NCI-H1048 (cell line): ENCODE data around the gene TAF1C.

Experiments
- DNase-seq: peaks from one replicate; lab custom pipeline; 2025; lab: John Stamatoyannopoulos, UW

Gene TAF1C

DNA sequence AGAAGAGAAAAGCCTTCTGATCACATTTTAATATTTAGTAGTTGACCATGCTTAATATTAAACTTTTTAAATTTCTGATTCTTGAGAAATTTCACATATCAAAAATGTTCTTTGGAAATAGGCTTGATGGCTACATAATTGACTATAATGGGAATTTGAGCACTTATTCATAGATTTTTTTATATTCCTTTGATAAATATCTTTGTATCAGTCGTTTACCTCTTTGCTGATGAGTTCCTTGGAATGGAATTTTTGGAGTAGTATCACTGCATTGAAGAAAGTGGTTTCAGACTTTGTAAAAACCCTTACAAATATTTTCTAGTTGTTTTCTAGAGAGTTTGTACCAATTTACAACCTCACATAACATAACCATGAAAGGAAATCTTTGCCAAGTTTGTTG lies 27.1 kb downstream of the TAF1C start:
- DNase-seq, result no peak

DNA sequence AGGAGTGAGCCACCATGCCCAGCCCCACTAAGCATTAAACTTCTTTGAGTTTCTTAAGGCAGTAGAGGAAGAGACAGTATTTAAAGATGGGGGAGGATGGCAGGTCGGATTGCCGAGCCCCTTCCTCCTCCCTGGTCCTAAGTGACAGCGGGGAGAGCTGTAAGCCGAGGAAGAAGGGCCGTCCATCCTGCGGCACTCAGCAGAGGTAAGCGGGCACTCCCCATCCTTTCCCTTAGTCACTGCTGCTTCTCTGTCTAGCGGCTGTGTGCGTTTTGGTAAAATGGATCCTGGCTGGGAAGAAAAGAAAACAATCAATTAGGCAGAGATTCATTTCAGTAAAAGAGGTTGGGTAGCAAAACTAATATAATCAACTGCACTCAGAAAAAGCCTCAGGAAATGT lies 27.9 kb downstream of the TAF1C start:
- DNase-seq, result no peak

DNA sequence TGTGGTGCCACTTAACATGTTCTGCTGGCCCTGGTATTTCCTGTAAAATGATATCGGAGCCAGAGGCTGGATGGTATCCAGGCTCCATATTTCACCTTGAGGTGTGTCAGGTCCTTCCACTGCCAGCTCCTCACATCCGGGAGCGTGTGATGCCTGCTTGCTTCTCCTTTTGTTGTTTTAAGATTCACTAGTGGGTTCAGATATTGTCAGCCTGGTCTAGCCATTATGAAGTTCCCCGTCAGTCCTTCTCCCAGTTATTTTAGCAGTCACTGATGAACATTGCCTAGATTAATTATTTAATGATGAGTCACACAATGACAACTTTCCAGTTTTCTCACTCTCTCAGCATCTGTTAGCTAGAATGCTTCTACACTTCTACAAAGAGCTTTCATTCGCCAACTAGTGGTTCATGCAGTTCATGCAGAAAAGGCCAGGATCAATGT lies 30.5 kb downstream of the TAF1C start:
- no peak for DNase-seq

DNA sequence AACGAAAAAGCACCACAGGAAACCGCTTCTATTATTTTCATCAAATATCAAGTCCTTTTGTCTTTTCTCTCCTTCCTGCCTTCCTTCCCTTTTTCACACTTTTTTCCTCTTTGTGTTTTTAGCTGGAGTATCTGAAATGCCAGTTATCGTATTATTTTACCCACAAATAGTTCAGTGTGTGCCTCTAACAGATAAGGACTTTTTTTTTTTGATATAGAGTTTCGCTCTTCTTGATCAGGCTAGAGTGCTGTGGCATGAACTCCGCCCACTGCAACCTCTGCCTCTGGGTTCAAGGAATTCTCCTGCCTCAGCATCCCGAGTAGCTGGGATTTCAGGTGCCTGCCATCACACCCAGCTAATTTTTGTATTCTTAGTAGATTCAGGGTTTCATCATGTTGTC lies 31.1 kb downstream of the TAF1C start:
- DNase-seq, result no peak

DNA sequence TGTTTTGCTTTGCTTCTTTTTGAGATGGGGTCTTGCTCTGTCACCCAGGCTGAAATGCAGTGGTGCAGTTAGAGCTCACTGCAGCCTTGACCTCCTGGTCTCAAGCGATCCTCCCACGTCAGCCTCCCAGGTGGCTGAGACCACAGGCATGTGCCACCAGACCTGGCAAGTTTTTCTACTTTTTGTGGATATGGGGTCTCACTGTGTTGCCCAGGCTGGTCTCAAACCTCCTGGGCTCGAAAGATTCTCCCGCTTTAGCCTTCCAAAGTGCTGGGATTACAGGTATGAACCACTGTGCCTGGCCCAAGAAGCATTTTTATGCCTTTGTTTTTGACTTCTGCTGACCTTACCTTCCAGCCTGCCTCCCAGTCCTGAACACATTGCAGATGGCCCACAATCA lies 31.6 kb downstream of the TAF1C start:
- no peak for DNase-seq

DNA sequence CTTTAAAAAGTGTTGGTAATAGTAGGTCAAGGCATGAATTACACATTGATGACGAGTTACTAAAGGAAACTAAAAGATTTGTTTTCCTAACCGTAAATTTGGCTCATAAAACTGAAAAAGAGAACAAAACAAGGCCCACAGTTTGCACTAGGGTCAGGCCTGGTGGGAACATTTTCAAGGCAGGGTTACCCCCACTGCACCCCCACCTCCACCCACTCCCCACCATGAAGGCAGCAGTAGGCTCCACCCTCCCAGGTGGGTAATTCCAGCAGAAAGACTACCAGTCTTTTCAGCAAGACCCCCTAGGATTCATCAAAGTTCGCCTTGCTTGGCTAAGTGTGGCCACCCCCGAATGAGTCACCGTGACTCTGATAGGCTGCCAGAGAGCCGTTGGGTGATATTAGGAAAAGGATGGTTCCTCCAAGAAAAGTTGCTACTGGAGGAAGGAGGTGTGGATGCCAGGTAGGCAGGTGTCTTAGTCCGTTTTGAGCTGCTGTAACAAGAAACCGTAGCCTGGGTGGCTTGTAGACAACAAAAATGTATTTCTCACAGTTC lies 33.1 kb downstream of the TAF1C start:
- no peak for DNase-seq

GRCh38 chr16:84150926-84151325 lies 35.9 kb downstream of the TAF1C start:
- DNase-seq, result no peak

GRCh38 chr16:84144859-84145639 lies 41.8 kb downstream of the TAF1C start, which contains the start of the genes DNAAF1 and HSDL1:
Gene DNAAF1, plus strand, starts transcription at chr16:84145308. Its CDS starts 133 bp downstream, at chr16:84145441.
Gene HSDL1, minus strand, starts transcription at chr16:84145177. Its CDS starts 13,856 bp downstream, at chr16:84131321.
- DNase-seq, result peak; percentile 32

DNA sequence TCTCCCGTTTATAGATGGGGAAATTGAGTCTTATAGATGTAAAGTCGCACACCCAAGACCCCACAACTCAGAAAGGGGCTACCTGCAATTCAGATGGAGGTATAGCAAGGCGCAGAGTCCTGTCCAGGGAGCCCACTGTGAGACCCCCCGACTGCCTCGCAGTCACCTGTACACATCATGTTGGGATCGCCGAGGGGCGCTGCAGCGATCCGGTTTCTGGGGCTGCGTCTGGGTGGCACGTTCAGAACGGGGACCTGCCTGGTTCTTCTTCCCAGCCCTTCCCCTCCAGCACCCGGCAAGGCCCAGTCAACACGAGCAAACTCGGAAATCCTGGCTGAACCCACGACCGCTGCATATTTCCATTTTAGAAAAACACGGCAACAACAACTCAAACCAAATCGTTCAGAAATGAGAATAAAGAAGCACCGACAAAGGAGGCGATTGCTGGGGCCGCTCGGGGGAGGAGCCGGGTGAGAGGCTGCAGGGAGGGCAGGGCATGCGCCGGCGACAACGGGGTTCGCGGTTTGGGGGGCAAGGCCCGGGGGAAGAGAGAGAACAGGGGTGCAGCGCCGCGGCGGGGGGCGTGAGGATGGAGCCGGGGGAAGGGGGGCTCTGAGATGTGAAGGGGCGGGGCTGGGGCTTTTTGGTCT lies 42.5 kb downstream of the TAF1C start:
- DNase-seq, result no peak

DNA sequence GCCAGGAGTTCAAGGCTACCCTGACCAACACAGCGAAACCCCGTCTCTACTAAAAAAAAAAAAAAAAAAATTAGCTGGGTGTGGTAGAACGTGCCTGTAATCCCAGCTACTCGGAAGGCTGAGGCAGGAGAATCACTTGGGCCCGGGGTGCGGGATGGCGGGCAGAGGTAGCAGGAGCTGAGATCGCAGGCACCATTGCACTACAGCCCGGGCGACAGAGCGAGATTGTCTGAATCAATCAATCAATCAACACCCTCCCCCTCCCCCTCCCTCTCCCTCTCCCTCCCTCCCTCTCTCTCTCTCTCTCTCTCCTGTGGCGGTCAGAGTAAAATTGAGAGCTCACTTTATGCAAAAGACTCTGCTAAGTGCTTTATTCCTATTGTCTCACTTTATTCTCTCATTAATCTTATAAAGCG lies 43.1 kb downstream of the TAF1C start:
- no peak for DNase-seq

DNA sequence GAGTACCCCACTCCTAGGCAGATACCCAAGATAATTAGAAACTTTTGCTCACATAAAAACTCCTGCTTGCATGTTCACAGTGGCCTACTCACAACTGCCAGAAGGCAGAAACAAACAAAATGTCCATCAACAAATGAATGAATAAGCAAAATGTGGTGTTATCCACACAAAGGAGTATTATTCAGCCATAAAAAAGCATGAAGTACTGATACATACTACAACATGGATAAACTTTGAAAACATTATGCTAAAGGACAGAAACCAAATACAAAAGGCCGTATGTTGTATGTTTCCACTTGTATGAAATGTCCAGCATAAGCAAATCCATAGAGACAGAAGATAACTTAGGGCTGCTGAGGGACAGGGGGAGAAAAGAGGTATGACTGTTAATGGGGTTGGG lies 43.8 kb downstream of the TAF1C start:
- no peak for DNase-seq

GRCh38 chr16:84141143-84141670 lies 45.6 kb downstream of the TAF1C start:
- DNase-seq, result no peak

DNA sequence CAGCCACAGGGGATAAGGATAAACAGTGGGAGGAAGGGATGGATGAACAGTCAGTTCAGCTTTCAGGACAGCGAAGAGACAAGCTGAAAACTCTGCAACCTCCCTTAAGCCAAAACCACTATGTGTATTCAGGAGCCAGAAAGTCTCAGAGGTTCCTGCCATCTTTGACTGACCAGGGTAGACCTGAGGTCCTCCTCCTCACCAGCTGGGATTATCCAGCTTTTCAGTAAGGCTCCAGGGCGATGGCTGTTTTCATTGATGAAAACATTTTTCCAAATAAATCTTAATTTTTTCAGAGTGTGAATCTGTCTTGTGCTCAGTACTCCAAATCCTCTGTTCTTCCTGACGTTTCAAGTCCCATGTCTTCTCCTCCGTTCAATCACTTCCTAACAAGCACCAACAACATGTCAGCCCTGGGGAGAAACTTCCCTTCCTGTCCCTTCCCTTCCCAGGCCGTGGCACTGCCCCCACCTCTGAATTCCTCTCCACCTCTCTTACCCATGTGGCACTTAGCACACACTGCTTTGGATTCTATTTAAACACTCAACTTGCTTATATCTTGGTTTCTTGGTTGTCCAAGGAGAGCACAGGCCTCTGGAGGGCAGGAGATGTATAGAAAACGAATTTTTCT lies 47.1 kb downstream of the TAF1C start:
- no peak for DNase-seq

DNA sequence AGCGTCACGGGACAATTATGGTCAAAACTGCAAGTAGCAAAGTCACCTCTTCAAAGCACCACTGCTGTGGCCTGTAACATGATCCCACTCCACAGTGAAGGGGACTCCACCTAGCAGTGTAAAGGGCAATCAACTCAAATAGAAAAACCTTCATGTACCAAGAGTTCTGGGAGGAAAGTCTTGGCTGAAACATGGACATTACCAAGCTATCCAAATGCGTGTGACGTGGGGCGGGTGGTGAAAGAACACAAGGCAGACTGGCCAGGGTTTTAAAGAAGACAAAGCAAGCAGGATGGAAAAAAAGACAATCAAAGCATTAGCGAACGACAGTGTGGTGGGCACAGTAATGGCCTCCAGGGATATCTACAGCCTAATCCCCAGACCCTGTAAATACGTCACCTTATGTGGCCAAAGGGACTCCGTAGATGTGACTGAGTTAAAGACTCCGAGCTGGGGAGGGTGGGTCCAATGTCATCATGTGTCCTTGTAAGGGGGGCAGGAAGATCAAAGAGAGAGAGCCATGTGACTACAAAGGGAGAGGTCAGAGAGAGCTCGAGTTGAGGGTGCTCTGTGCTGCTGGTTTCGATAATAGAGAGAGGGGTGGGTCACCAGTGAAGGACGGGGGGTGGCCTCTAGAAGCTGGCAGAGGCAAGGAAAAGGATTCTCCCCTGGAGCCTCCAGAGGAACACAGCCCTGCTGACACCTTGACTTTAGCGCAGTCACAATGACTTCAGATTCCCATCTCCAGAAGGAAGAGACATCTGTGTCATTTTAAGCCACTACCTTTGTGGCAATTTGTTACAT lies 47.8 kb downstream of the TAF1C start:
- no peak for DNase-seq

DNA sequence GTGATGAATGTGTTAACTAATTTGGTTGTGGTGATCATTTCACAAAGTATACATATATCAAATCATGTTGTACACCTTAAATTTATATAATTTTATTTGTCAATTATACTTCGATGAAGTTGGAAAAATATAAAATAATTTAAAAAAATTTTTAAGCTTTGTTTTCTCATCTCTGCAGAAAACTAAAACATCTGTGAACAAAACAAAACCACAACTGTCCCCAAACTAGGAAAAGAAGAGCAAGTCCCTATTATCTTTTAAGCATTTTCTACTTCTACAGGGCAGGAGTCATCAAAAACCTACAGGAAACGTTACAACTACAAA lies 48.4 kb downstream of the TAF1C start:
- DNase-seq, result no peak

GRCh38 chr16:84137769-84138357 lies 49.0 kb downstream of the TAF1C start:
- no peak for DNase-seq

GRCh38 chr16:84137287-84137686 lies 49.6 kb downstream of the TAF1C start:
- DNase-seq, result no peak

- DNase-seq, result no peak
These were observed 50.3 kb downstream of the TAF1C start for GRCh38 chr16:84136331-84137125.

- no peak for DNase-seq
These were observed 54.2 kb downstream of the TAF1C start for GRCh38 chr16:84132527-84133285.

DNA sequence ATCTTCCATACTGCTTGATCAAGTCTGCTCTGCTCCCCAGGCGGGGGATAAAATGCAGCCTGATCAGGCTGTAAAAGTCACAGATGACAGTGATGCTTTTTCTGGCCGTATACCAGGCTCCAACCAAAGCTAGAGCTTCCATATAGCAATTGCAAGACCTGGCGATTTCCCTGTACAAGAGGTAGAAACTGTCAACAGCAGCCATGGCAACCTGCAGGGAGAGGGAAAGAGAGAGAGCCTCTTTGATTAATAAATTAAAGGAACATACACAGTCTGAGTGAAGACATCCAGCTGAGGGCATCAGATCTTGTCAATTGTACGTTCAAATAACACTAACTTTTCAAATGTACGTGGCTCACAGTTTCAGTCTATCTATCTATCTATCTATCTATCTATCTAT lies 55.7 kb downstream of the TAF1C start:
- DNase-seq, result no peak
